SK-N-MC (cell line): ENCODE data around the gene TTC9.
A peak's percentile ranks its signal among the peaks of the same experiment; 100 is the strongest.

Source experiments
- DNase-seq: peaks from one replicate; pipeline ENCODE4 v3.0.0-alpha.2; 2011; ENCODE audit warnings: low read depth, low spot score
- H3K27ac ChIP-seq: fragments of 200-600 bp; sonication (generic); 2 replicates; pipeline ENCODE4 v1.5.1; 2016; ENCODE audit warnings: mixed run types
- H3K36me3 ChIP-seq: fragments of 200-600 bp; sonication (generic); 2 replicates; pipeline ENCODE4 v1.6.1; 2017; ENCODE audit warnings: antibody characterized with exemption, low read length, mixed read lengths; ENCODE audit not compliant: insufficient read depth
- H3K4me3 ChIP-seq: fragments of 200-600 bp; sonication (generic); 2 replicates; pipeline ENCODE4 v1.5.1; 2016
- H3K9ac ChIP-seq: fragments of 200-600 bp; sonication (generic); 2 replicates; pipeline ENCODE4 v1.8.0; 2017; ENCODE audit warnings: mixed run types, mixed read lengths; ENCODE audit not compliant: insufficient read length
- H3K9me3 ChIP-seq: fragments of 200-600 bp; sonication (generic); 2 replicates; pipeline ENCODE4 v1.6.1; 2017; ENCODE audit warnings: low read depth, mild to moderate bottlenecking, antibody characterized with exemption, low read length, moderate library complexity, mixed read lengths
- EZH2 ChIP-seq: fragments of 200-600 bp; sonication (generic); IDR thresholded peaks from one replicate; pipeline ENCODE4 v1.6.1; 2017; ENCODE audit warnings: antibody characterized with exemption
- FOXP2 ChIP-seq: optimal IDR thresholded peaks from 2 replicates; pipeline ENCODE3; 2011; ENCODE audit warnings: mild to moderate bottlenecking, moderate library complexity; ENCODE audit not compliant: insufficient read depth; ENCODE audit errors: extremely low read length, control extremely low read depth
- POLR2AphosphoS5 ChIP-seq: IDR thresholded peaks from 2 replicates; pipeline ENCODE4 v1.6.1; 2012; ENCODE audit warnings: mild to moderate bottlenecking, low read depth, low read length, borderline replicate concordance

TTC9 gene

DNA sequence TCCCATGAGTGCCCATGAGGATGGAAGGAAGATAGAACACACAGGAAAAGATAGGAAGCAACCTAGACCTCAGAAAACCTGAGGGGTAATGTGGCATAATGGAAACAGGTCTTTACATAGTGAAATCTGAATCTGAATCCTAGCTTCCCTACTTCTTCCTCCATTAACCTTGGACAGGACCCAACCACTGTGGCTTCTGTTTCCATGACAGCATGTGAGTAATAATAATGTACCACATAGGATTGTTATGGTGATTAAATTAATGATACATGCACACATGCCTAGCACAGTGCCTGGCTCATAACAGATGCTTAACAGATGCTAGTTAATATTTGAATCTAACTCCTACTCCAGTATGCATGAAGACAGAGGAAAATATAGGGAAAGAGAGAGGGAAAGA, 11.2 kb downstream of the TTC9 start:
- H3K9me3 ChIP-seq: no peaks in the 10 kb centered on the region
- no peak overlapping the region for H3K9ac ChIP-seq
- H3K27ac ChIP-seq: no peak overlapping the region
- no peaks in the 10 kb centered on the region for H3K36me3 ChIP-seq
- no peak overlapping the region for H3K4me3 ChIP-seq
- TF ChIP-seq POLR2AphosphoS5 (no peak), EZH2 (no peak), FOXP2 (no peak)
- no peak for DNase-seq

DNA sequence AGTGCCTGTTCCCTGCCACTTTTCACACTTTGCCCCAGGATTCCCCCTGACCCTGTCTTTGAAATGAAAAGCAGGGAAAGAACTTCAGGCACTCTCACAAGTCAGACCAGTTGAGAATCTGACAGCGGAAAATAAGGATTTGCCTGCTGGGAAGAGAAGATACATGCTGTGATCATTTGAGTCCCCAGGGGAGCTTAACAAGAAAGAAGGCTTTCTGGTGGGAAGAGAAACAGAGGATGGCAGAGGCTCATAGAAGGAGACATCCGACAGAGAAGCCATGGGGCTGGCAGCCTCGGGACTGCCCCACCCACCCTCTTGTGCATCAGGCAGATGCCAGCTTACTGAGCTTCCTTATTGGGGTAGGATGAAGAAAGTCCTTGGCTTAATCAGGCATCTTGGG, 11.9 kb downstream of the TTC9 start:
- no peak overlapping the region for H3K4me3 ChIP-seq
- no peaks in the 10 kb centered on the region for H3K9me3 ChIP-seq
- H3K9ac ChIP-seq: no peak overlapping the region
- TF ChIP-seq POLR2AphosphoS5 (no peak), FOXP2 (no peak), EZH2 (no peak)
- no peak for DNase-seq
- H3K27ac ChIP-seq: no peak overlapping the region
- no peaks in the 10 kb centered on the region for H3K36me3 ChIP-seq

DNA sequence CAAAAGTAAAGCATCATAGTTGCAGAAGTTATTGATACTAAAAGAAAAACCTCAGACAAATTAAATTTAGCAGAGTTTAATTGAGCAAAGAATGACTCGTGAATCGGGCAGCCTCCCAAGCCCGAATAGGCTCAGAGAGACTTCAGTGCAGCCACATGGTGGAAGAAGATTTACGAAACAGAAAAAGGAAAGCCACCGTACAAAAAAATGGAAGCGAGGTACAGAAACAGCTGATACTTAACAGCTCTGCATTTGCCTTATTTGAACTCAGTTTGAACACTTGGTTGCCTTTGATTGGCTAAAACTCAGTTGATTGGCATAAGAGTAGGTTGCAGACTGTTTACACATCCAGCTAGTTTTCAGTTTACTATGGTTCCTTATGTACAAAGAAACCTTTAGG, 12.9 kb downstream of the TTC9 start:
- no peak for DNase-seq
- Histone ChIP-seq H3K9me3 (no peaks in the 10 kb centered on the region), H3K9ac (no peak overlapping the region), H3K27ac (no peak overlapping the region), H3K36me3 (no peaks in the 10 kb centered on the region), H3K4me3 (no peak overlapping the region)
- no peak for TF ChIP-seq FOXP2
- TF ChIP-seq POLR2AphosphoS5: no peak
- no peak for TF ChIP-seq EZH2

DNA sequence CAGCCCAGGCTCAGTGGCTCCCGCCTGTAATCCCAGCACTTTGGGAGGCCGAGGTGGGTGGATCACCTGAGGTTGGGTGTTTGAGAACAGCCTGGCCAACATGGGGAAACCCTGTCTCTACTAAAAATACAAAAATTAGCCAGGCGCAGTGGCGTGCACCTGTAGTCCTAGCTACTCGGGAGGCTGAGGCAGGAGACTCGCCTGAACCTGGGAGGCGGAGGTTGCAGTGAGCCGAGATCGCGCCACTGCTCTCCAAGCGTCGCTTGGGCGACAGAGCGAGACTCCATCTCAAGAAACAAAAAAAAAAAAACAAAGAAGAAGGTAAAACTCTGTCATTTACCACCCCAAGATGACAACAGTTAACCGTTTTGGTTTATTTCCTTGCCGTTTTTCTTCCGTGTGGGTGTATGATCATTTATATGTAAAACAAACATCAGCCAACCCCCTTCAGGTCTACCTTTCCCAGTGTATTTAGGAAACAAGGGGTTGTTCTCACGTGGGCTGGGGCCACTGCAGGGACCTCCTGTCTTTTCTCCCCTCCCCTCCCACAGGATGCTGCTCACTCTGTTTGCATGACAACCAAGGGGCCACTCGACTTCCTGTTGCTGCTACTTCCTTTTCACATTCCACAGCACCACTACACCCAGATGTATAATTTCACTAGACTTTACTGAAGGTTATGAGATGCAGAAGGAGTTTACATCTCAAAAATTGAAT, 13.6 kb downstream of the TTC9 start:
- DNase-seq: no peak
- no peak overlapping the region for H3K27ac ChIP-seq

DNA sequence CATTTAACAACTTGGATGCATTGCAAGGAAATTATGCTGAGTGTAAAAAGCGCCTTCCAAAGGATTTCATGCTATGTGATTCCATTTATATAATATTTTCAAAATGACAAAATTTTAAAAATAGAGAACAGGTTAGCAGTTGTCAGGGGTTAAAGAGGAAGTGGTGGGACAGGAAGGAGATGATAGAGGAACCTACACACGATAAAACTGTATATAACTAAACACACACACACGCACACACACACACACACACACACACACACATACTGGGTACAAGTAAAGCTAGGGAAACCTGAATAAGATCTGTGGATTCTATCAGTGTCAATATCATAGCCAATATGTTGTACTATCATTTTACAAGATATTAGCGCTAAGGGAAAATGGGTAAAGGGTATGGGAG, 17.2 kb downstream of the TTC9 start:
- H3K36me3 ChIP-seq: no peaks in the 10 kb centered on the region
- H3K9me3 ChIP-seq: no peaks in the 10 kb centered on the region
- no peak overlapping the region for H3K9ac ChIP-seq
- H3K4me3 ChIP-seq: no peak overlapping the region
- H3K27ac ChIP-seq: no peak overlapping the region
- no peak for DNase-seq
- TF ChIP-seq FOXP2 (no peak), EZH2 (no peak), POLR2AphosphoS5 (no peak)

More for the DNA sequence above, 13.6 kb downstream of the TTC9 start:
- no peak for TF ChIP-seq POLR2AphosphoS5
- no peak for TF ChIP-seq FOXP2
- TF ChIP-seq EZH2: no peak
- no peaks in the 10 kb centered on the region for H3K36me3 ChIP-seq
- no peak overlapping the region for H3K4me3 ChIP-seq
- H3K9ac ChIP-seq: no peak overlapping the region
- no peaks in the 10 kb centered on the region for H3K9me3 ChIP-seq

DNA sequence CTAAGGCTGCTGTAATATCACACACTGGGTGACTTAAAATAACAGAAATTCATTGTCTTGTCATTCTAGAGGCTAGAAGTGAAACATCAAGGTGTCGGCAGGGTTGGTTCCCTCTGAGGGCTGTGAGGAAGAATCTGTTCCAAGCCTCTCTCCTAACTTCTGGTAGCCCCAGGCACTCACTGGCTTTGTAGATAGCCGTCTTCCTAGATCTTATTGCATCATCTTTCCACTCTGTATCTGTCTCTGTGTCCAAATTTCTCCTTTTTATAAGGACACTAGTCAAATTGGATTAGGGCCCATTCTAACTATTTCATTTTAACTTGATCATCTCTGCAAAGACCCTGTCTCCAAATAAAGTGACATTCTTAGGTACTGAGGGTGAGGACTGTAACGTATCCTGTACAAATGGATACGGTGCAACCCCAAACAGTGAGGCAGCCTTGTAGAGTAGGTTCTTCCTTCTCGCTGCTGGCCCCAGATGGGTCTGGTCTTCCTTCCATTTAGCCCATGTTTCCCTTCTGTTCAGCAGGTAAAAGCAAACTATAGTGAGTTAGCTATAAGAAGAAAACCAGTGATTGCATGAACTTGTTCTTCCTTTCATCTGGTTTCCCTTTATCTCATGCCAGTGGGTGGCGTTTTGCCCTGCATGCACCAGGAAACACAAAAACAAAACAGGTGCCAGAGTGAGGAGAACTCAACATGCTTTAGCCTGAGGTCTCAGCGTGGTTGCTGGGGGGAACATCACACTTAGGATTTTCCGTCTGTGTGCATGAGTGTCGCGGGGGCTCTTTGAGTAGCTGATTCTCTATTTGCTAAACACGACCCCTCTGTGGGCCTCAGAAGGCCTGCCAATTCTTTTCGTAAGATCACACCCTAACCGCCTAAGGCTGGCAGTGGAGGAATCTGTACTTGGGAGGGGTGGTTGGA, 19.5 kb downstream of the TTC9 start:
- peak overlapping the region; percentile 44 for H3K4me3 ChIP-seq
- H3K9me3 ChIP-seq: no peaks in the 10 kb centered on the region
- no peaks in the 10 kb centered on the region for H3K36me3 ChIP-seq
- peak overlapping the region; percentile 29 for H3K9ac ChIP-seq
- no peak for DNase-seq
- peak; percentile 76 for TF ChIP-seq FOXP2
- TF ChIP-seq POLR2AphosphoS5: no peak
- peak overlapping the region; percentile 92 for H3K27ac ChIP-seq

DNA sequence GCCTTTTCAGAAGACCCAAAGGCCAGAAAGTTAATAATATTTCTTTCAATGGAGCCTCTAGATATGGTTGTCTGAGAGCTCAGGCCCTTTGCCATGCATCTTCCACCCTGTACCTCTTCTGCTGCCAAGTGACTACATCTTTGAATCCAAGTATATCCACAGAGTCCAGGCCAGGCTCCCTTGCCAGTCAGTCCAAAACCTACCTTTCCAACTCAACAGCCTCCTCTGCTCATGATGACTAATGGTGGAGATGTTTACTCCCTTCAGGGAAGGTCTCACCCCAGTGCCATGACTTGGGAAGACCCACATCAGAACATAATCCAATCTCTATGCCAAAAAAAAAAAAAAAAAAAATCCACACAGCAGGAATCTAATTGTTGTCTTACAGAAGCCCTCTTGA, 20.4 kb downstream of the TTC9 start:
- H3K9me3 ChIP-seq: no peaks in the 10 kb centered on the region
- H3K9ac ChIP-seq: no peak overlapping the region
- no peak for TF ChIP-seq FOXP2
- no peak for TF ChIP-seq EZH2
- TF ChIP-seq POLR2AphosphoS5: no peak
- no peak for DNase-seq
- peak overlapping the region; percentile 44 for H3K4me3 ChIP-seq
- H3K36me3 ChIP-seq: no peaks in the 10 kb centered on the region
- H3K27ac ChIP-seq: peak overlapping the region; percentile 92

DNA sequence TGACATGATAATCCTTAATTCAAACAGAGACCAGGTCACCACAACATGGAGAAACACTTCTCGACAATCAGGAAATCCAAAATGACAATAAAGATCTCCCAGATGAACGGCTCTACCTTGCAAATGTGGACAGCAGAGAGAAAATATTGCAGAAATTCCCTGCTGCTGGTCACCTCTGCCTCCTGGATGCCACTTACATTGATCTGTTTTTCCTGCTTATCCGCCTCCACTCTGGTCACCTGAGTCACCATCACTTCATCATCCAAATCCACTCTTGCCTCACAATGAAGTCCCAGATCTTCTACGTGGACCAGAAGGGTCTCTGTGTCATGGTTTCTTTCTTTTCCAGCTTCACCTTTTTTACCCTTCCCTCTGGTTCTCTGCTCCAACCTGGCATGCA, 21.1 kb downstream of the TTC9 start:
- no peak for TF ChIP-seq POLR2AphosphoS5
- no peak for TF ChIP-seq EZH2
- TF ChIP-seq FOXP2: no peak
- H3K36me3 ChIP-seq: no peaks in the 10 kb centered on the region
- H3K27ac ChIP-seq: no peak overlapping the region
- no peak overlapping the region for H3K9ac ChIP-seq
- DNase-seq: no peak
- H3K9me3 ChIP-seq: no peaks in the 10 kb centered on the region
- H3K4me3 ChIP-seq: no peak overlapping the region
